Measurements from ENCODE around the gene NPIPA5. TPM values are rescaled to one million over a fixed set of nuclear protein-coding genes. Genes with fewer than 3 reads are reported as not detected.

The NPIPA5 gene
- polyA plus RNA-seq, 6 donors from 2014 or later: 0.82 to 1.0 TPM; not detected in 4

Other genes with a start within 250 kb of the NPIPA5 start
- gene MPV17L, start 17.5 kb upstream of the NPIPA5 start, polyA plus RNA-seq (ENCODE audit: low read depth in 6 of 6): not detected
- gene BMERB1, start 56.3 kb upstream of the NPIPA5 start, polyA plus RNA-seq (ENCODE audit: low read depth in 6 of 6): 1 to 10 TPM in 1 of 6 donors, under 1 TPM in 3, not detected in 2; 0.36 to 1.1 (median 0.82) TPM

Data from naive B cell (primary cell).